Memory B cell (primary cell): ENCODE data around the gene BABAM1.
A peak's percentile ranks its signal among the peaks of the same experiment; 100 is the strongest.

Experiments
- ATAC-seq: fragments of 150-1000 bp; cut with Tn5 transposase; 2 replicates; pipeline ENCODE4 v1.10.0; 2021; ENCODE audit warnings: low read depth, mild to moderate bottlenecking, moderate library complexity
- DNase-seq, 2 donors: peaks; one replicate each; pipeline ENCODE4 v3.0.0; 2022; ENCODE audit warnings: low spot score in 2 of 2
- H3K27ac Mint-ChIP-seq: one replicate; pipeline ENCODE4 v1.8.0; 2022; ENCODE audit warnings: mild to moderate bottlenecking, moderate library complexity, mixed read lengths
- H3K27me3 Mint-ChIP-seq: one replicate; pipeline ENCODE4 v1.8.0; 2022; ENCODE audit warnings: mixed read lengths
- H3K36me3 Mint-ChIP-seq: one replicate; pipeline ENCODE4 v1.8.0; 2022; ENCODE audit warnings: mild to moderate bottlenecking, mixed read lengths
- H3K4me1 Mint-ChIP-seq: one replicate; pipeline ENCODE4 v1.8.0; 2022; ENCODE audit warnings: mixed read lengths
- H3K4me3 Mint-ChIP-seq: one replicate; pipeline ENCODE4 v1.8.0; 2022; ENCODE audit warnings: mild to moderate bottlenecking, moderate library complexity, mixed read lengths
- H3K9me3 Mint-ChIP-seq: one replicate; pipeline ENCODE4 v1.8.0; 2022; ENCODE audit warnings: mixed read lengths

BABAM1 gene

DNA sequence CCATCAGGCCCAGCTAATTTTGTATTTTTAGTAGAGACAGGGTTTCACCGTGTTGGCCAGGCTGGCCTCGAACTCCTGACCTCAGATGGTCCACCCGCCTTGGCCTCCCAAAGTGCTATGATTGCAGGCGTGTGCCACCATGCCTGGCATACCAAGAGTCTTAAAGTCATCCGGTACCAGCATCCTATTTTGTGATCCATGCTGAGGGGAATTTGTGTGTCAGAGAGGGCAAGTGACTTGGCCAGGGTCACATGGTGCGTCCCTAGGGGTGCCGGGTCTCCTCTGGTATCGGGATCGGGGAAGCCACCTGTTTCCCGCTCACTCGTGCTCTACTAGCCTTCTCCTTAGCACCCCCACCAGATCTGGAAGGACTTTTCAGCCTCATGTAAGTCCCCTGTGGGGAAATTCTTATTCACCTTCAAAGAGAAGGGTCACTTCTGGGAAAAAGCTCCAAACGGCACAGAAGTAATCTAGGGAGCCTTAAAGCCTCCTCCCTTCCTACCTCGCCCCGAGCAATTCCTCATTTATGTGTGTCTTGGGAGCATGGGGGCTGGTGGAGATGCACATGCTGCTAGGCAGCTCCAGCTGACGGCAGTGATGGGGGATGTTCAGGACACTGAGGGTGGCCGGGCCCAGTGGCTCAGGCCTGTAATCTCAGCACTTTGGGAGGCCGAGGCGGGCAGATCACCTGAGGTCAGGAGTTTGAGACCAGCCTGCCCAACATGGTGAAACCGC lies 8.4 kb downstream of the BABAM1 start:
- Mint-ChIP-seq H3K4me1 (no peaks in the 10 kb centered on the region), H3K36me3 (peaks cover 24% of the 10 kb centered on the region), H3K27me3 (no peaks in the 10 kb centered on the region), H3K27ac (no peak overlapping the region), H3K4me3 (no peak overlapping the region), H3K9me3 (no peaks in the 10 kb centered on the region)
- DNase-seq (no peak), ATAC-seq (no peak)

- Mint-ChIP-seq H3K4me3 (no peak overlapping the region), H3K27ac (no peak overlapping the region), H3K36me3 (peaks cover 18% of the 10 kb centered on the region), H3K27me3 (no peaks in the 10 kb centered on the region), H3K4me1 (peaks cover 8% of the 10 kb centered on the region), H3K9me3 (no peaks in the 10 kb centered on the region)
- ATAC-seq, result no peak
- no peak for DNase-seq
These were observed 12.2 kb downstream of the BABAM1 start for GRCh38 chr19:17279436-17279835.

- peak within 1 kb of the TSS; percentile 87 for H3K4me3 Mint-ChIP-seq
- peak; percentile 62 for ATAC-seq
- peaks cover 10% of the 10 kb centered on the region for H3K36me3 Mint-ChIP-seq
- no peaks in the 10 kb centered on the region for H3K27me3 Mint-ChIP-seq
- no peaks in the 10 kb centered on the region for H3K9me3 Mint-ChIP-seq
- H3K4me1 Mint-ChIP-seq, result peaks cover 8% of the 10 kb centered on the region
- peak in 1 of 2 donors; percentile 61 for DNase-seq
- H3K27ac Mint-ChIP-seq, result peak within 1 kb of the TSS; percentile 53
These were observed 14.4 kb downstream of the BABAM1 start, which contains the start of gene ANKLE1 for GRCh38 chr19:17281391-17282304. Gene ANKLE1 (plus strand): TSS chr19:17281901. CDS start chr19:17281921, 20 bp downstream.

DNA sequence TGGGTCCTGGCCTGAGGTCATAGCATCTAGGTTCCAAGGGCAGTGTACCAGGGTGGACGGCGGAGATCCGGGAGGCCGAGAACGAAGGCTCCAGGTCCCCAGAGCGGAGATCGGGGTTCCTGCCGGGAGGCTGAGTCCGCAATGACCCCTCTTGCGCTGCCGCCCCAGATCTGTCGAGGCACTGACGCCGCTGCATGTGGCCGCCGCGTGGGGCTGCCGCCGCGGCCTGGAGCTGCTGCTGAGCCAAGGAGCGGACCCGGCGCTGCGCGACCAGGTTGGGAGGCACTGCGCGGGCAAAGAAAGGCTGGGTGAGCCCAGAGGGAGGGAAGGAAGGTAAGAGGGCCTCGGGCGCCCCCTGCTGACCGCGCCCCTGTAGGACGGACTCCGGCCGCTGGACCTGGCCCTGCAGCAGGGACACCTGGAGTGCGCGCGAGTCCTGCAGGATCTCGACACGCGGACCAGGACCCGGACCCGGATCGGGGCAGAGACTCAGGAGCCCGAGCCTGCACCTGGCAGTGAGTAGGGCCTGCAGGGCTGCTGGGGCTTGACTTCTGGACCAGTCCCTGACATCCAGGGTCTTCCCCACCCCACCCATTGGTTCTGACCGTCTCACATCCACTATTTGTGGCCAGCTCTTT lies 15.4 kb downstream of the BABAM1 start:
- H3K27ac Mint-ChIP-seq, result no peak overlapping the region
- ATAC-seq (peak; percentile 84), DNase-seq (peak; percentile 78 to 84)
- H3K27me3 Mint-ChIP-seq, result no peaks in the 10 kb centered on the region
- peaks cover 8% of the 10 kb centered on the region for H3K4me1 Mint-ChIP-seq
- peak overlapping the region; percentile 87 for H3K4me3 Mint-ChIP-seq
- no peaks in the 10 kb centered on the region for H3K9me3 Mint-ChIP-seq
- H3K36me3 Mint-ChIP-seq, result peaks cover under 1% of the 10 kb centered on the region

- Mint-ChIP-seq H3K27ac (no peak overlapping the region), H3K27me3 (no peaks in the 10 kb centered on the region), H3K4me1 (peaks cover 8% of the 10 kb centered on the region), H3K4me3 (peak overlapping the region; percentile 48), H3K36me3 (no peaks in the 10 kb centered on the region), H3K9me3 (no peaks in the 10 kb centered on the region)
- DNase-seq (no peak), ATAC-seq (no peak)
These were observed 16.3 kb downstream of the BABAM1 start for GRCh38 chr19:17283504-17283996.

- no peaks in the 10 kb centered on the region for H3K36me3 Mint-ChIP-seq
- DNase-seq (no peak), ATAC-seq (no peak)
- no peak overlapping the region for H3K27ac Mint-ChIP-seq
- no peaks in the 10 kb centered on the region for H3K27me3 Mint-ChIP-seq
- H3K4me1 Mint-ChIP-seq, result peaks cover 8% of the 10 kb centered on the region
- no peak overlapping the region for H3K4me3 Mint-ChIP-seq
- H3K9me3 Mint-ChIP-seq, result no peaks in the 10 kb centered on the region
These were observed 18.3 kb downstream of the BABAM1 start for GRCh38 chr19:17285415-17286135.

GRCh38 chr19:17286263-17286662 lies 19.0 kb downstream of the BABAM1 start:
- ATAC-seq (no peak), DNase-seq (no peak)
- H3K4me1 Mint-ChIP-seq, result peaks cover 8% of the 10 kb centered on the region
- no peaks in the 10 kb centered on the region for H3K27me3 Mint-ChIP-seq
- H3K36me3 Mint-ChIP-seq, result no peaks in the 10 kb centered on the region
- no peak overlapping the region for H3K27ac Mint-ChIP-seq
- no peak overlapping the region for H3K4me3 Mint-ChIP-seq
- no peaks in the 10 kb centered on the region for H3K9me3 Mint-ChIP-seq

GRCh38 chr19:17286752-17287151 lies 19.5 kb downstream of the BABAM1 start:
- Mint-ChIP-seq H3K27me3 (no peaks in the 10 kb centered on the region), H3K4me1 (peaks cover 5% of the 10 kb centered on the region), H3K4me3 (no peak overlapping the region), H3K9me3 (no peaks in the 10 kb centered on the region), H3K36me3 (no peaks in the 10 kb centered on the region), H3K27ac (no peak overlapping the region)
- ATAC-seq (no peak), DNase-seq (no peak)

GRCh38 chr19:17289489-17289888 lies 22.2 kb downstream of the BABAM1 start:
- no peak for ATAC-seq

GRCh38 chr19:17292301-17293074 lies 25.2 kb downstream of the BABAM1 start:
- DNase-seq, result peak; percentile 81 to 87

More at GRCh38 chr19:17289489-17289888, 22.2 kb downstream of the BABAM1 start:
- no peak overlapping the region for H3K4me3 Mint-ChIP-seq
- peak in 1 of 2 donors; percentile 56 for DNase-seq
- peaks cover 5% of the 10 kb centered on the region for H3K4me1 Mint-ChIP-seq
- H3K27me3 Mint-ChIP-seq, result no peaks in the 10 kb centered on the region
- no peak overlapping the region for H3K27ac Mint-ChIP-seq
- no peaks in the 10 kb centered on the region for H3K36me3 Mint-ChIP-seq
- no peaks in the 10 kb centered on the region for H3K9me3 Mint-ChIP-seq

GRCh38 chr19:17293605-17294004 lies 26.4 kb downstream of the BABAM1 start:
- Mint-ChIP-seq H3K9me3 (no peaks in the 10 kb centered on the region), H3K4me1 (peaks cover 5% of the 10 kb centered on the region), H3K27ac (no peak overlapping the region), H3K36me3 (no peaks in the 10 kb centered on the region), H3K27me3 (no peaks in the 10 kb centered on the region), H3K4me3 (no peak overlapping the region)
- no peak for ATAC-seq
- no peak for DNase-seq

More at GRCh38 chr19:17292301-17293074, 25.2 kb downstream of the BABAM1 start:
- Mint-ChIP-seq H3K4me3 (peak overlapping the region; percentile 82), H3K9me3 (no peaks in the 10 kb centered on the region), H3K36me3 (no peaks in the 10 kb centered on the region), H3K27ac (no peak overlapping the region), H3K27me3 (no peaks in the 10 kb centered on the region), H3K4me1 (peaks cover 5% of the 10 kb centered on the region)
- ATAC-seq, result peak; percentile 89

GRCh38 chr19:17294051-17294891 lies 27.0 kb downstream of the BABAM1 start:
- Mint-ChIP-seq H3K4me3 (no peak overlapping the region), H3K27me3 (no peaks in the 10 kb centered on the region), H3K36me3 (no peaks in the 10 kb centered on the region), H3K27ac (no peak overlapping the region), H3K4me1 (peaks cover 5% of the 10 kb centered on the region), H3K9me3 (no peaks in the 10 kb centered on the region)
- ATAC-seq, result peak; percentile 26
- peak; percentile 60 to 82 for DNase-seq
